K562 (cell line): ENCODE measurements around the gene ZNF775. TPM values are rescaled to one million over a fixed set of nuclear protein-coding genes. Genes with fewer than 3 reads are reported as not detected.

Experiments
- ARID1B ChIP-seq: fragments of 450-650 bp; IDR thresholded peaks from 2 replicates; pipeline ENCODE4 v1.6.1; 2016; ENCODE audit warnings: antibody characterized with exemption, mild to moderate bottlenecking, inconsistent platforms
- CBX3 ChIP-seq, 2 experiments: IDR thresholded peaks; 1 replicate in 1 of 2; 2 replicates in 1 of 2; pipeline ENCODE4 v1.6.1; 2012; ENCODE audit warnings: inconsistent platforms in 2 of 2, low read length in 2 of 2, borderline replicate concordance in 1 of 2, control low read depth in 1 of 2
- ETS2 ChIP-seq: IDR thresholded peaks from 2 replicates; pipeline ENCODE4 v1.6.1; 2016; ENCODE audit warnings: borderline replicate concordance, missing genetic modification characterization, mild to moderate bottlenecking, moderate library complexity, missing compliant biosample characterization; ENCODE audit not compliant: poor library complexity, severe bottlenecking
- GABPA ChIP-seq: fragments of 200-800 bp; sonication (Bioruptor generic); conservative IDR thresholded peaks from 2 replicates; pipeline ENCODE4 v1.6.1; 2016; ENCODE audit warnings: low read depth, missing genetic modification characterization, missing compliant biosample characterization
- ID3 ChIP-seq, 2 experiments: fragments of 250-450 bp in 1 of 2; fragments of 450-650 bp in 1 of 2; sonication (Bioruptor Pico) in 1 of 2; IDR thresholded peaks; 2 replicates each; pipeline versions ENCODE4 v1.6.1 to v1.8.0; 2016 to 2021; ENCODE audit warnings: mild to moderate bottlenecking in 2 of 2, moderate library complexity in 2 of 2, missing compliant biosample characterization in 1 of 2, missing genetic modification characterization in 1 of 2
- MAX ChIP-seq: sonication (generic); formaldehyde crosslinking; IDR thresholded peaks from 2 replicates; pipeline ENCODE4 v1.9.0; 2022; ENCODE audit warnings: mild to moderate bottlenecking, missing genetic modification reagents
- MAZ ChIP-seq, 2 experiments: fragments of 450-650 bp in 1 of 2; sonication (generic) in 1 of 2; formaldehyde crosslinking; IDR thresholded peaks in 1 of 2; conservative IDR thresholded peaks in 1 of 2; 2 replicates each; pipeline versions ENCODE4 v1.4.0 to v1.5.0; 2020; ENCODE audit warnings: mild to moderate bottlenecking in 1 of 2, missing genetic modification reagents in 1 of 2
- MEIS2 ChIP-seq: fragments of 450-650 bp; IDR thresholded peaks from 2 replicates; pipeline ENCODE4 v1.6.1; 2014; ENCODE audit warnings: mild to moderate bottlenecking; ENCODE audit not compliant: partially characterized antibody
- NFXL1 ChIP-seq: fragments of 450-650 bp; formaldehyde crosslinking; IDR thresholded peaks from 2 replicates; pipeline ENCODE4 v1.4.0; 2021; ENCODE audit warnings: mild to moderate bottlenecking
- NR2C2 ChIP-seq, 2 experiments: fragments of 200-800 bp in 1 of 2; sonication (Bioruptor generic) in 1 of 2; sonication (generic) in 1 of 2; formaldehyde crosslinking in 1 of 2; IDR thresholded peaks; 2 replicates each; pipeline versions ENCODE4 v1.6.1 to v1.8.0; 2016 to 2022; ENCODE audit warnings: mild to moderate bottlenecking in 1 of 2, missing compliant biosample characterization in 1 of 2, missing genetic modification characterization in 1 of 2, missing genetic modification reagents in 1 of 2
- SMARCA4 ChIP-seq: fragments of 450-650 bp; IDR thresholded peaks from 2 replicates; pipeline ENCODE4 v1.6.1; 2016
- TCF3 ChIP-seq: sonication (generic); formaldehyde crosslinking; IDR thresholded peaks from 2 replicates; pipeline ENCODE4 v1.4.0; 2020; ENCODE audit warnings: mild to moderate bottlenecking, missing genetic modification reagents
- TFAP4 ChIP-seq: sonication (generic); formaldehyde crosslinking; IDR thresholded peaks from 2 replicates; pipeline ENCODE4 v1.8.0; 2022; ENCODE audit warnings: missing genetic modification reagents, mild to moderate bottlenecking, moderate library complexity, borderline replicate concordance
- USF2 ChIP-seq: sonication (generic); formaldehyde crosslinking; IDR thresholded peaks from 2 replicates; pipeline ENCODE4 v1.5.0; 2020; ENCODE audit warnings: missing genetic modification reagents
- ZBTB5 ChIP-seq: fragments of 450-650 bp; IDR thresholded peaks from 2 replicates; pipeline ENCODE4 v1.6.1; 2017; ENCODE audit warnings: antibody characterized with exemption
- ZNF449 ChIP-seq: fragments of 250-450 bp; sonication (Bioruptor Pico); IDR thresholded peaks from 2 replicates; pipeline ENCODE4 v1.8.0; 2022; ENCODE audit warnings: moderate library complexity, mild to moderate bottlenecking, inconsistent platforms
- ZNF699 ChIP-seq: fragments of 250-450 bp; sonication (Bioruptor Pico); IDR thresholded peaks from 2 replicates; pipeline ENCODE4 v1.8.0; 2021; ENCODE audit warnings: mild to moderate bottlenecking, moderate library complexity; ENCODE audit not compliant: insufficient replicate concordance
- polyA plus RNA-seq, 8 experiments: library from polyadenylated mRNA; depleted of rRNA in 4 of 8; stranded (reverse) in 5 of 8; unstranded in 3 of 8; fragments of >200 nt; fragmentation: Nextera tagmentation in 2 of 8; fragmentation: Illumina TruSeq in 1 of 8; extraction: Ambion mirVana in 2 of 8; extraction: Trizol in 1 of 8; gene quantifications; 2 replicates each; pipeline versions ENCODE4 v1.2.1 to v1.2.3, GENCODE V29; 2011 to 2014; ENCODE audit warnings: inconsistent platforms in 1 of 8, missing spikeins in 1 of 8
- total RNA-seq, 7 experiments: library from RNA; depleted of rRNA in 6 of 7; stranded (reverse); fragments of >200 nt in 6 of 7; fragmentation: Illumina TruSeq in 2 of 7; extraction: Trizol in 2 of 7; gene quantifications; 2 replicates each; pipeline versions ENCODE4 v1.2.1 to v1.2.3, GENCODE V29; 2011 to 2021; ENCODE audit warnings: low replicate concordance in 1 of 7

ZNF775 gene
- total and polyA plus RNA-seq, 9 of the 15 experiments (the other 6 are each of a cell fraction or from before 2014, with no cell fraction given), result 0.04 to 18.7 (median 4.9) TPM

- no peak for TF ChIP-seq ZBTB5
- peak; percentile 46; the same call in 1 of the 2 replicates for TF ChIP-seq ZNF449
- TF ChIP-seq ETS2 (tag), result no peak
- peak; percentile 63 for TF ChIP-seq ARID1B
- TF ChIP-seq USF2 (CRISPR knock-in tag), result no peak
- TF ChIP-seq NR2C2 (CRISPR knock-in tag; IDR thresholded peaks at IDR 0.05), result no peak
- peak; percentile 3; the same call in 1 of the 2 replicates for TF ChIP-seq NR2C2 (tag; IDR thresholded peaks at IDR 0.05)
- peak; percentile 23; the same call in 1 of the 2 replicates for TF ChIP-seq TCF3 (CRISPR knock-in tag)
- peak; percentile 62 for TF ChIP-seq GABPA (tag)
- no peak for TF ChIP-seq ZNF699 (CRISPR knock-in tag)
- TF ChIP-seq TFAP4 (CRISPR knock-in tag), result peak; percentile 16; the same call in 1 of the 2 replicates
- TF ChIP-seq ID3 (CRISPR knock-in tag; IDR thresholded peaks at IDR 0.05), result no peak
- TF ChIP-seq ID3 (tag; IDR thresholded peaks at IDR 0.05), result peak; percentile 53; the same call in 1 of the 2 replicates
- 0 out of 4 replicates have a peak, but pooled peaks of 1 of the 2 experiments have one; percentile 19 for TF ChIP-seq MAZ (CRISPR knock-in tag; conservative IDR thresholded peaks at IDR 0.05 in 1 of 2, IDR thresholded peaks at IDR 0.05 in 1 of 2)
- TF ChIP-seq SMARCA4, result peak; percentile 73; the same call in 1 of the 2 replicates
- TF ChIP-seq NFXL1 (CRISPR knock-in tag), result peak; percentile 70; the same call in 1 of the 2 replicates
- no peak for TF ChIP-seq CBX3 (IDR thresholded peaks at IDR 0.05; ENCODE audit: borderline replicate concordance in 1 of 2, low read length in 2 of 2)
- peak; percentile 3 for TF ChIP-seq MEIS2
- peak; percentile 34; the same call in 1 of the 2 replicates for TF ChIP-seq MAX (CRISPR knock-in tag)
Measured at GRCh38 chr7:150432915-150433892, 54.1 kb downstream of the ZNF775 start (continued).
